HG02798 (cell line): ENCODE data around the gene TRPM5.

Source experiments
- ATAC-seq: cut with Tn5 transposase; IDR thresholded peaks from one replicate; pipeline ENCODE4 v1.9.1; 2021; ENCODE audit warnings: mild to moderate bottlenecking; ENCODE audit not compliant: unreplicated experiment, poor library complexity

Gene TRPM5

DNA sequence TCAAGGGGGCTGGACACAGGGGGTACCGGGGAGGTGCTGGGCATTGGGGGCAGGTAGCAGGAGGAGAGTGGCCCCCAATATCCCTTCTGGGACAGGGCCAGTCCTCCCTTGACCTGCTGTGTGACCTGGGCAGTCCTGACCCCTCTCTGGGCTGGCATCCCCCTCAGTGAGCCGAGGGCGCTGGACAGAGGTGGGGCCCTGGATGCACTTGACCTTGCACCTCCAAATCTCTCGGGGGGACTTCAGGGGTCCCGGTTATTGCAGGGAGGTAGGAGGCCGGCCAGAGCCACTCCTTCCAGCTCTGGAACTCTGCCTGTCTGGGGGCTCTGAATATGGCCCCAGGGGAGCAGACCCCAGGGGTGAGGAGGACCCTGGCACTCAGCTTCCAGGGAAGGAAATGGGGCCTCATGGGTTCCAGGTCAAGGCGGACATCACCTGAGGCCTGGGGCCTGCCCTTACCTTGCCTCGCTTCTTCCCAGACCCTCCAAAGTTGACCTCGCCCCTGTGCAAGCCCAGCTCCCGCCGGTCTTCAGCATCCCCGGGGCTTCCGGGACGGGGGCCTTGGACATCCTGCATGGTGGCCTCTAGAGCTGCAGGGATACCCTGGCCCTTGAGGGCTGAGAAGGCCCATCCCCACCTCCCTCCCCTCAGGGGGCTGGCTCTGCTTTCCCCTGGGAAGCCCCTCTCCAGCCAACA lies 21.7 kb downstream of the TRPM5 start:
- no peak for ATAC-seq

GRCh38 chr11:2421996-2422395 lies 22.3 kb downstream of the TRPM5 start:
- ATAC-seq: no peak

GRCh38 chr11:2421226-2421994 lies 22.9 kb downstream of the TRPM5 start:
- ATAC-seq: no peak

GRCh38 chr11:2420502-2421225 lies 23.6 kb downstream of the TRPM5 start:
- ATAC-seq: peak; percentile 69

DNA sequence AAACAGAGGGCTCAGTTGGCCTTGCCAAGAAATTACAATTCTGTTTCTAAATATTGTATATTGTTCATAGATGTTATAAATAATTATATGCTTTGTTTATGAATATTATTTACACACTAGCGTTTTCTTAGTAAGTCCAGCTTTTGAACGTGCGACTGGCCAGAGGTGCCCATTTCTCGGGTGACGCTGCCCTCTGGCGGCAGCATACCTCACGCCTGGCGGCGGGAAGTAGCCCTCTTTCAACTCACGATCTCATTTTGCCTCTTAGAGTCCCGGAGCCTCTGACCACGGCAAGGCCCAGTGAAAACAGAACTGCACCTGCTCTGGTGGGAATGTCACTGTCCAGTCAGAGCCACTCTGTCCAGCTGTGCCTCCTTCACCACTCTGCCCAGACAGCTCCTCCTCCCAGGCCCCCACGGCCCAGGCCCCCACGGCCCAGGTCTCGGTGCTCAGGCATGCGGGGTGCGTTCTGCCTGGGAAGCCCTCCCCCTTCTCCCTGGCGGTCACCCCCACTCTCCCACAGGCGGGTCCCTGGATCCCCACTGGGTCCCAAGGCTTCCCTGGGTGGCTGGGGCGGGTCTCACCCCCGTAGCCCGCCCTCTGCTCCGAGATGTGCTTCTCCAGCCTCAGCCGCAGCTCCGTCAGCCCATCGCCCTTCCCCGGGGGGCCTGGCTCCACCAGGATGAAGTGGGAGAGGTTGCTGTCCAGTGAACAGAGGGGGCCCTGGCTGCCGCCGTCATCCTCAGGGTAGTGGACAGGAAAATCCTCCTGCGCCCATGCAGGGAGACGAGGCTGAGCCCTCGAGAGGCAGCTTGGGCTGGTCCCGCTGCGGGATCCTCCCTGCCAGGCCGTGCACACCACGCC lies 24.4 kb downstream of the TRPM5 start:
- ATAC-seq: no peak

GRCh38 chr11:2418693-2419360 lies 25.5 kb downstream of the TRPM5 start:
- ATAC-seq: no peak

DNA sequence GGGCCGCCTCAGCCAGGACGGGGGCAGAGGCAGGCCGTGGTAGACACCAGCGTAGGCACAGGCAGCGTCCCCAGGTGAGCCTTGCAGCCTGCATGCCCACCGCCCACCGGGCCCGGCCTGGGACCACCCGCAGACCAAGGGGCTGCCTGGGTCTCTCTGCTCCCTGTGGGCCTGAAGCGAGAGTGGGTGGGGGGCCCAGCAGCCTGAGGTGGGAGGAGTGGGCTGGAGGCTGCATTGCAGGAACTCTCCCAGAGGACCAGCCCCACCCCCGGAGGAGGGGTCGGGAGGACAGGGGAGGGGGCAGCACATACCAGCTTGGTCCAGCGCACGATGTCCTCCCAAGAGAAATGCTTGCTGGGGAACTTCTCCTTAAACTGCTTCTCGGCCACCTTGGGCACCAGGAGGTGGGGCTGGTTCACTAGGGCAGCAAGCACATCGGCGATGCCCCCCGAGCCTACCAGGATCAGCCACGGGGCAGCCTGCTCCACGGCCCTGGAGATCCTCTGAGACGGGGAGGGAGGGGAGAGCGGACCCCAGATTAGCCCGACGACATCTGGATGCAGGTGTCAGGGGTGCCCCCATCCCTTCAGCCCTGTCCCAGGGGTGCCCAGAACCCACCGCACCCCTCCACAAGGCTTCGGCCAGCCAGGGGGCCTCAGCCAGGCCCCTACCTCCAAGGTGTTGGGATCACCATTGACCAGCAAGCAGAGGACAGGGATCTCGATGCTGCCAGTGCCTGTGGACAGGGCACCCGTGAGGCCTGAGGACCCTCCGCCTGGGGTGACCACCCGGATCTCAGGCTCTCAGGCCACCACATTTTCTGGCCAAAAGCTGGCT lies 26.2 kb downstream of the TRPM5 start:
- ATAC-seq: no peak

GRCh38 chr11:2416765-2417164 lies 27.5 kb downstream of the TRPM5 start:
- ATAC-seq: no peak

GRCh38 chr11:2415601-2416380 lies 28.5 kb downstream of the TRPM5 start:
- no peak for ATAC-seq

DNA sequence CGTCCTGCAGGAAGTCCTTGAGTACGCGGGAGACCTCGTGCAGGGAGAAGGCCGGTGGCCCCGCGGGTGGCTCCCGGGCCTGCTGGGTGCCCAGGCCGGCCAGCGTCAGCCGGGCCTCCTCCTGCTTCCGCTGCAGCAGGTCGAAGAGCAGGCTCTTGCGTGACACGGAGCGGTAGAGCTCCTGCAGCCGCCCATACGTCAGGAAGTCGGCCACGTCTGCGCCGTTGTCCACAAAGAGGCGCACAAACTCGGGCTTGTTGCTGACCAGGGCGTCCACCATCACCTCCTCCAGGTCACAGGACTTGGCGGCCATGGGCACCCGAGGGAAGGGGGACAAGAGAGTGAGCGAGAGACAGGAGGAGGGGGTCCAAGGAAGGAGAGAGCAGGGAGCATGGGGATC lies 29.1 kb downstream of the TRPM5 start:
- ATAC-seq: no peak

DNA sequence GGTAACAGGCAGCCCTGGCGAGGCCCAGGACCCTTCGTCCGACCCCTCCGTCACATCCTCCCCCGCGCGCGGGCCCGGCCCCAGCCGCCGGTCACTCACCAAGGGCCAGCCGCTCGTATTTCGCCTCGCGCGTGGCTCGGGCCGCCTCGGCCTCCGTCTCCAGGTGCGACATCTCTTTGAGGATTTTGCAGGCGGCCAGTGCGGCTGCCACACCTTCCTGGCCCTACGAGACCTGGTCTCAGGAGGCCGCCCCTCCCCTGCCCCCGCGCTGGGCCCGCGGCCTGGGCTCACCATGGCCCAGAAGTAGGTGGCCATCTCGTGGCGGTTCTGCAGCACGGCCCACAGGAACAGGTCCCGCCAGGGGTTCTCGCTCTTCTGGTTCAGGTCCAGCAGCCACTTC lies 29.7 kb downstream of the TRPM5 start:
- ATAC-seq: no peak

GRCh38 chr11:2413742-2414579 lies 30.4 kb downstream of the TRPM5 start:
- no peak for ATAC-seq

- ATAC-seq: no peak
These were observed 32.0 kb downstream of the TRPM5 start for GRCh38 chr11:2412323-2412722.

DNA sequence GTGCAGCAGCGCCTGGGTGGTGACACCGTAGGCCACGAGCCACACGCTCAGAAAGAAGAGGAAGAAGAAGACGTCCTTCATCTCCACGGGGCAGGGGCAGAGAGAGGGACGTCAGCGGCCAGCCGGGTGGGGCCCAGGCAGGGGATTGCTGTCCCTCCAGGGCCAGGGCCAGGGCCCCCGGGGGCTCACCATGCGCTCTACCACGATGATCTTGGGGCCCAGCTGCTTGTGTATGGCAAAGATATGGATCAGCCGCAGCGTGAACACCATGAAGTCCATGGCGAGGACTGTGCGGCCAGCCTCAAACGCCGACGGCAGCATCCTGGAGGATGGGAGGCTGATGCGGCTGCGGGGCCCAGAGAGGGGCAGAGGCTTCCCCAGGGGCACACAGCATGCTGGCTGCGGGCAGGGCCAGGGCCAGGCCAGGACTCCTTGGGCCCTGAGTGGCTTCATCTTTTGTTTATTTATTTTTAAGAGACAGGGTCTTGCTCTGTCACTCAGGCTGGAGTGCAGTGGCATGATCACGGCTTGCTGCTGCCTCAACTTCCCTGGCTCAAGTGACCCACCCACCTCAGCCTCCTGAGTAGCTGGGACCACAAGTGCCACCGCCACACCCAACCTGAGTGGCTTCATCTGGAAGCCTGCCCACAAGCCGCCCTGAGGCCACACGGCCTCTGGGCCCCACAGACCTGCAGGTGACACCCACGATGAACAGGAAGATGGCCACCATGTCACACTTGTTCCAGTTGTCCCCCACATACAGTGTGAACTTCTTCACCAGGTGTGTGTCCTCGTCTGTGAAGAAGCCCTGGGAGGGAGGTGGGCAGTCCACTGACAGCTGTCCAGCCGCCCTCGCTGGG lies 32.6 kb downstream of the TRPM5 start:
- no peak for ATAC-seq

GRCh38 chr11:2410616-2411015 lies 33.7 kb downstream of the TRPM5 start:
- ATAC-seq: no peak
